ENCODE data around the gene JPH3. TPM values are rescaled to one million over a fixed set of nuclear protein-coding genes. Genes with fewer than 3 reads are reported as not detected.

The JPH3 gene
- polyA plus RNA-seq, 1 experiment = not detected

- Histone ChIP-seq H3K27me3 (ENCODE audit: control insufficient read depth, insufficient read depth, low read length) (peaks cover 7% of the 10 kb centered on the region), H3K4me3 (ENCODE audit: low read depth, low read length) (no peak overlapping the region), H3K36me3 (ENCODE audit: control insufficient read depth, insufficient read depth, low read length) (no peaks in the 10 kb centered on the region)
- ChIA-PET POLR2A (no interaction called here), CTCF (interaction anchor here (1.1 to 2.3 kb wide), 3 partner anchors 16 to 149 kb away, joined by 3 to 8 read pairs (median 3); no protein-coding TSS in a partner anchor)
- no peak for TF ChIP-seq CTCF (IDR thresholded peaks at IDR 0.05; ENCODE audit: insufficient read depth, low read depth, low read length)
- DNase-seq (ENCODE audit: low read depth) = no peak
These were observed 17.3 kb downstream of the JPH3 start for GRCh38 chr16:87619360-87620200.

DNA sequence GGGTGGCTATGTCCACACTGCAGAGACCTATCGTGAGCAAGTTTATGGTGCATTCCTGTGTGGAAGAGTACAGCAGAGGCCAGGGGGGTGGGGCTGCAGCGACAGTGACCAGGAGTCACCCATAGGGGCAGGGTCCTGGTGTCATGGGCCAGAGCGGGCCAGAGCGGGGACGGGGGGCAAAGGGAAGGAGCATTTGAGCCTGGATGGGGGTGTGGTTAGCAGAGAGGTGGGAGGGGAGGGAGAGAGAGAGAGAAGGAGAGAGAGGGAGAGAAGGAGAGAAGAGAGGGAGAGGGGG is 17.8 kb downstream of the JPH3 start:
- ChIA-PET POLR2A (no interaction called here), CTCF (interaction anchor here (2.3 kb wide), 1 partner anchor 16 kb away, joined by 8 read pairs; no protein-coding TSS in a partner anchor)
- H3K27me3 ChIP-seq (ENCODE audit: control insufficient read depth, insufficient read depth, low read length) = peaks cover 7% of the 10 kb centered on the region
- no peak overlapping the region for H3K4me3 ChIP-seq (ENCODE audit: low read depth, low read length)
- no peaks in the 10 kb centered on the region for H3K36me3 ChIP-seq (ENCODE audit: control insufficient read depth, insufficient read depth, low read length)
- DNase-seq (ENCODE audit: low read depth) = no peak
- no peak for TF ChIP-seq CTCF (IDR thresholded peaks at IDR 0.05; ENCODE audit: insufficient read depth, low read depth, low read length)

- Histone ChIP-seq H3K27me3 (ENCODE audit: control insufficient read depth, insufficient read depth, low read length) (peaks cover 7% of the 10 kb centered on the region), H3K4me3 (ENCODE audit: low read depth, low read length) (no peak overlapping the region), H3K36me3 (ENCODE audit: control insufficient read depth, insufficient read depth, low read length) (no peaks in the 10 kb centered on the region)
- POLR2A ChIA-PET = no interaction called here
- no peak for DNase-seq (ENCODE audit: low read depth)
- TF ChIP-seq CTCF (IDR thresholded peaks at IDR 0.05; ENCODE audit: insufficient read depth, low read depth, low read length) = no peak
- CTCF ChIA-PET = no interaction called here
These were observed 19.2 kb downstream of the JPH3 start for GRCh38 chr16:87621550-87621829.

DNA sequence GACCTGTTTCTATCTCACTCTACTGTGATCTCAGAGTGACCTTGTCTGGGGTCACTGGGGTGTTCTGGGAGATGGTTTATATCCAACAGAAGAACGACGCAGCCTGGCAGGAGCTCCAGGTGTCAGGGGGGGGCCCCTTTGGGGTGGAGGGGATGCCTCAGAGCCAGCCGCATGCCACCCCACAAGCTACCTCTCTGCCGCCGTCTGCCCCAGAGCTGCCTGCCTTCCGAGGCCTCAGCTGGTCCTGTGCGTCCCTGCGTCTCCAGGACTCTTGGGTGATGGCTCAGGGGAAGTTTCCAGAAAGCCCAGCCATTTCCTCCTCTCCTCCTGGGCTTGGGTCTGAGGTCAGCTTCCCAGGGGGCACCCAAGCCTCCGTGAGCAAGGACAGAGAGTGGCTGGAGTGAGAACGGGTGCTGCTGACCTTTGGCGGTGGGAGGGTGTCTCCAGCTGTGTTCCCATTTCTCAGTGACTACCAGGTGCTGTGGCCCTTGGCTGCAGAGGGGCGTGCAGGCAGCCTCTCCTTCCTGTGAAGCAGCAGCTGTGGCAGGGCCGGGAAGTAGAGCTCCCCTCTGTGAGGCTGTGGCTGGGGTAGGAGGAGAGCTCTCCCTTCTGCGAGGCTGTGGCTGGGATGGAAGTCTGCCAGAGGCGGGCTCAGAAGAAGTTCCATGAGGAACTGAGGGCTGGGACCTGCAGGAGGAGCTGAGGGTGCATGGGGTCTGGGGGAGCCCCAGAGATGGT is 19.8 kb downstream of the JPH3 start:
- POLR2A ChIA-PET = no interaction called here
- peaks cover 5% of the 10 kb centered on the region for H3K27me3 ChIP-seq (ENCODE audit: control insufficient read depth, insufficient read depth, low read length)
- CTCF ChIA-PET = interaction anchor here (3.4 kb wide), 1 partner anchor 13 kb away, joined by 20 read pairs; no protein-coding TSS in a partner anchor

More for the DNA sequence above, 19.8 kb downstream of the JPH3 start:
- DNase-seq (ENCODE audit: low read depth) = no peak
- Histone ChIP-seq H3K4me3 (ENCODE audit: low read depth, low read length) (no peak overlapping the region), H3K36me3 (ENCODE audit: control insufficient read depth, insufficient read depth, low read length) (no peaks in the 10 kb centered on the region)
- TF ChIP-seq CTCF (IDR thresholded peaks at IDR 0.05; ENCODE audit: insufficient read depth, low read depth, low read length) = no peak

Measured in BJ (cell line).